WTC11 (cell line): ENCODE measurements around the gene MEIOSIN.

Source experiments
- GTF2I ChIP-seq: fragments of 250-450 bp; sonication (Bioruptor Pico); conservative IDR thresholded peaks from 2 replicates; pipeline ENCODE4 v1.4.0; 2021; ENCODE audit warnings: mild to moderate bottlenecking
- ZNF138 ChIP-seq: sonication (generic); formaldehyde crosslinking; conservative IDR thresholded peaks from 2 replicates; pipeline ENCODE4 v1.8.1; 2022; ENCODE audit warnings: mild to moderate bottlenecking, moderate library complexity, missing genetic modification reagents
- TF ChIP-seq, protein P1 (sequence below): fragments of 200-600 bp; IDR thresholded peaks from 2 replicates; pipeline ENCODE4 v1.8.0; 2022; ENCODE audit warnings: antibody characterized with exemption
- TF ChIP-seq, protein P2 (sequence below): sonication (generic); formaldehyde crosslinking; IDR thresholded peaks from 2 replicates; pipeline ENCODE4 v1.8.0; 2022; ENCODE audit warnings: mild to moderate bottlenecking, missing genetic modification reagents

DNA sequence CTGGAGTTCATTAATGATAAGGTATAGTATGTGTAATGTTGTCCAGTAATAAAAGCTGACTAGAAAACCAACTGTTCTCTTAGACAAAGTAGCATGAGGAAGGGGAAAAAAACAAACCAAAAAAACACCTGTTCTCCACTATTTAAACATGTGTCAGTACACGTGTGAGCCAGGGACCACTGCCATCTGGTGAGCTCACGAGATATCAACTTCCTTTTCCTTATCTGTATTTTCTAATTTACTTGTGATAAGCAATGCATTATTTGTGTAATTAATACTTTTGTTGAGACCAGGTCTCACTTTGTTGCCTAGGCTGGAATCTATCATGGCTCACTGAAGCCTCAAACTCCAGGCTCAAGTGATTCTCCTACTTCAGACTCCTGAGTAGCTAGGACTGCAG lies 40.1 kb downstream of the MEIOSIN start:
- TF ChIP-seq GTF2I (CRISPR knock-in tag): no peak
- TF ChIP-seq, protein P1, sequence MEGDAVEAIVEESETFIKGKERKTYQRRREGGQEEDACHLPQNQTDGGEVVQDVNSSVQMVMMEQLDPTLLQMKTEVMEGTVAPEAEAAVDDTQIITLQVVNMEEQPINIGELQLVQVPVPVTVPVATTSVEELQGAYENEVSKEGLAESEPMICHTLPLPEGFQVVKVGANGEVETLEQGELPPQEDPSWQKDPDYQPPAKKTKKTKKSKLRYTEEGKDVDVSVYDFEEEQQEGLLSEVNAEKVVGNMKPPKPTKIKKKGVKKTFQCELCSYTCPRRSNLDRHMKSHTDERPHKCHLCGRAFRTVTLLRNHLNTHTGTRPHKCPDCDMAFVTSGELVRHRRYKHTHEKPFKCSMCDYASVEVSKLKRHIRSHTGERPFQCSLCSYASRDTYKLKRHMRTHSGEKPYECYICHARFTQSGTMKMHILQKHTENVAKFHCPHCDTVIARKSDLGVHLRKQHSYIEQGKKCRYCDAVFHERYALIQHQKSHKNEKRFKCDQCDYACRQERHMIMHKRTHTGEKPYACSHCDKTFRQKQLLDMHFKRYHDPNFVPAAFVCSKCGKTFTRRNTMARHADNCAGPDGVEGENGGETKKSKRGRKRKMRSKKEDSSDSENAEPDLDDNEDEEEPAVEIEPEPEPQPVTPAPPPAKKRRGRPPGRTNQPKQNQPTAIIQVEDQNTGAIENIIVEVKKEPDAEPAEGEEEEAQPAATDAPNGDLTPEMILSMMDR: no peak
- TF ChIP-seq ZNF138: no peak
- TF ChIP-seq, protein P2, sequence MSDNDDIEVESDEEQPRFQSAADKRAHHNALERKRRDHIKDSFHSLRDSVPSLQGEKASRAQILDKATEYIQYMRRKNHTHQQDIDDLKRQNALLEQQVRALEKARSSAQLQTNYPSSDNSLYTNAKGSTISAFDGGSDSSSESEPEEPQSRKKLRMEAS (CRISPR knock-in tag): no peak
